Endothelial cell of umbilical vein (primary cell): ENCODE data around the gene AK8. TPM values are rescaled to one million over a fixed set of nuclear protein-coding genes. Genes with fewer than 3 reads are reported as not detected.

Experiments
- BruUV-seq: library from RNA; stranded (reverse); fragments of 400-500 nt; replicated peaks from 2 replicates; lab custom pipeline; 2021; lab: Mats Ljungman, UMichigan
- CTCF ChIA-PET: fragments of 300-600, 350-600 bp; sonication (Branson Sonifier 250); formaldehyde crosslinking; loops from one replicate; lab custom pipeline; 2021; ENCODE audit warnings: antibody characterized with exemption, inconsistent platforms; lab: Charles Lee
- POLR2A ChIA-PET: fragments of 300-600, 350-600 bp; sonication (Branson Sonifier 250); formaldehyde crosslinking; loops from one replicate; lab custom pipeline; 2021; ENCODE audit warnings: antibody characterized with exemption, inconsistent platforms; lab: Charles Lee
- DNase-seq: peaks from one replicate; pipeline ENCODE4 v3.0.0-alpha.2; 2011; ENCODE audit warnings: low read depth, low spot score
- FAIRE-seq: peaks from 2 replicates; lab custom pipeline; 2011; peaks lifted over from hg19 to GRCh38; lab: Jason Lieb, UNC
- H2AFZ ChIP-seq: 2 replicates; pipeline ENCODE4 v1.6.0; 2012; ENCODE audit warnings: low read depth, low read length, control low read depth, inconsistent platforms
- H3K27ac ChIP-seq: 2 replicates; pipeline ENCODE4 v1.5.1; 2011; ENCODE audit warnings: low read depth, mild to moderate bottlenecking, control low read depth, low read length, moderate library complexity; ENCODE audit not compliant: insufficient read depth
- H3K27me3 ChIP-seq, 2 experiments: 2 replicates each; pipeline versions ENCODE4 v1.6.0 to v1.6.1; 2011; ENCODE audit warnings: low read length in 2 of 2, mixed read lengths in 1 of 2; ENCODE audit not compliant: control insufficient read depth in 2 of 2, insufficient read depth in 2 of 2
- H3K36me3 ChIP-seq, 2 experiments: 2 replicates in 1 of 2; 3 replicates in 1 of 2; pipeline ENCODE4 v1.5.1; 2011; ENCODE audit warnings: low read length in 2 of 2, mild to moderate bottlenecking in 1 of 2, moderate library complexity in 1 of 2; ENCODE audit not compliant: control insufficient read depth in 2 of 2, insufficient read depth in 2 of 2; ENCODE audit errors: extremely low read depth in 1 of 2
- H3K4me1 ChIP-seq: 3 replicates; pipeline ENCODE4 v1.5.1; 2011; ENCODE audit warnings: mild to moderate bottlenecking, low read length; ENCODE audit not compliant: control insufficient read depth, insufficient read depth; ENCODE audit errors: extremely low read depth
- H3K4me2 ChIP-seq: 2 replicates; pipeline ENCODE4 v1.6.1; 2011; ENCODE audit warnings: low read length, control low read depth, mixed read lengths; ENCODE audit not compliant: insufficient read depth
- H3K4me3 ChIP-seq, 3 experiments: fragments of 200-600 bp in 1 of 3; sonication (generic), shearing (Covaris generic) in 1 of 3; replicated peaks in 1 of 3; 2 replicates each; pipeline ENCODE4 v1.5.1; 2011 to 2016; ENCODE audit warnings: control low read depth in 3 of 3, low read length in 3 of 3, mild to moderate bottlenecking in 2 of 3, inconsistent platforms in 1 of 3, low read depth in 1 of 3, moderate library complexity in 1 of 3; ENCODE audit not compliant: insufficient read depth in 1 of 3
- H3K79me2 ChIP-seq: 2 replicates; pipeline ENCODE4 v1.6.0; 2012; ENCODE audit warnings: low read length, inconsistent platforms; ENCODE audit not compliant: control insufficient read depth, insufficient read depth
- H3K9ac ChIP-seq: replicated peaks from 2 replicates; pipeline ENCODE3; 2011; ENCODE audit warnings: low read length, control low read depth; ENCODE audit not compliant: insufficient read depth; ENCODE audit errors: extremely low read depth
- H3K9me1 ChIP-seq: replicated peaks from 3 replicates; pipeline ENCODE4 v1.6.0; 2011; ENCODE audit warnings: mild to moderate bottlenecking, low read length; ENCODE audit not compliant: control insufficient read depth, insufficient read depth; ENCODE audit errors: extremely low read depth
- H3K9me3 ChIP-seq: replicated peaks from 2 replicates; pipeline ENCODE4 v1.5.1; 2012; ENCODE audit warnings: low read length, inconsistent platforms; ENCODE audit not compliant: control insufficient read depth, insufficient read depth
- H4K20me1 ChIP-seq: replicated peaks from 2 replicates; pipeline ENCODE3; 2011; ENCODE audit warnings: mild to moderate bottlenecking, low read length; ENCODE audit not compliant: control insufficient read depth, insufficient read depth; ENCODE audit errors: extremely low read depth
- EZH2 ChIP-seq: IDR thresholded peaks from 2 replicates; pipeline ENCODE4 v1.6.1; 2012; ENCODE audit warnings: borderline replicate concordance, low read depth, mild to moderate bottlenecking, moderate library complexity, low read length, inconsistent platforms; ENCODE audit not compliant: severe bottlenecking
- FOS ChIP-seq: IDR thresholded peaks from 2 replicates; pipeline ENCODE4 v1.6.1; 2011; ENCODE audit warnings: mild to moderate bottlenecking, low read length, moderate library complexity, borderline replicate concordance; ENCODE audit not compliant: insufficient read depth
- GATA2 ChIP-seq: IDR thresholded peaks from 2 replicates; pipeline ENCODE4 v1.7.0; 2011; ENCODE audit warnings: low read depth, mild to moderate bottlenecking, moderate library complexity, mixed read lengths, low read length; ENCODE audit not compliant: insufficient read length, insufficient read depth
- JUN ChIP-seq: IDR thresholded peaks from 2 replicates; pipeline ENCODE4 v1.6.1; 2011; ENCODE audit warnings: borderline replicate concordance, low read depth; ENCODE audit not compliant: insufficient read length, insufficient read depth
- MYC ChIP-seq: IDR thresholded peaks from one replicate; pipeline ENCODE4 v1.6.1; 2011; ENCODE audit warnings: mild to moderate bottlenecking, low read depth, low read length
- POLR2A ChIP-seq: IDR thresholded peaks from 2 replicates; pipeline ENCODE4 v1.6.1; 2012; ENCODE audit warnings: low read depth, mild to moderate bottlenecking, control low read depth, low read length
- POLR2AphosphoS5 ChIP-seq: IDR thresholded peaks from 2 replicates; pipeline ENCODE4 v1.6.1; 2012; ENCODE audit warnings: low read depth, mild to moderate bottlenecking, control low read depth, low read length, moderate library complexity; ENCODE audit not compliant: insufficient read depth
- dilution Hi-C: fragments of 300-500 bp; cut with MboI; formaldehyde crosslinking; loops from one replicate; pipeline ENCODE4 v1.15.0; 2019; ENCODE audit warnings: low sequenced_read_pairs; ENCODE audit not compliant: extremely low pct_ligation_motif_present
- intact Hi-C: fragments of 100-400 bp; cut with micrococcal nuclease; formaldehyde crosslinking; loops from one replicate; pipeline ENCODE4 v1.10.0; 2022
- polyA plus RNA-seq, 4 experiments: library from polyadenylated mRNA; depleted of rRNA in 3 of 4; stranded (reverse) in 3 of 4; unstranded in 1 of 4; fragments of >200 nt; gene quantifications; 2 replicates each; pipeline versions ENCODE4 v1.2.1 to v1.2.3, GENCODE V29; 2011 to 2012; ENCODE audit warnings: missing spikeins in 1 of 4
- total RNA-seq: library from RNA; stranded (reverse); gene quantifications from 2 replicates; pipeline ENCODE4 v1.2.3, GENCODE V29; 2021
- TF ChIP-seq, protein P1 (sequence below): IDR thresholded peaks from 2 replicates; pipeline ENCODE4 v1.6.1; 2011; ENCODE audit not compliant: insufficient read depth, insufficient read length
- TF ChIP-seq, protein P2 (sequence below), 2 donors: IDR thresholded peaks; 1 replicate in 1 of 2; 2 replicates in 1 of 2; pipeline ENCODE4 v1.5.1; 2011; ENCODE audit warnings: low read length in 2 of 2, mild to moderate bottlenecking in 2 of 2, moderate library complexity in 2 of 2, control low read depth in 1 of 2, inconsistent platforms in 1 of 2, low read depth in 1 of 2; ENCODE audit not compliant: insufficient read depth in 1 of 2; ENCODE audit errors: extremely low read depth in 1 of 2

AK8 gene
- total and polyA plus RNA-seq, 2 donors (not counting 3 experiments of a cell fraction or from before 2014, with no cell fraction given) = 0.06 TPM; not detected in 1

DNA sequence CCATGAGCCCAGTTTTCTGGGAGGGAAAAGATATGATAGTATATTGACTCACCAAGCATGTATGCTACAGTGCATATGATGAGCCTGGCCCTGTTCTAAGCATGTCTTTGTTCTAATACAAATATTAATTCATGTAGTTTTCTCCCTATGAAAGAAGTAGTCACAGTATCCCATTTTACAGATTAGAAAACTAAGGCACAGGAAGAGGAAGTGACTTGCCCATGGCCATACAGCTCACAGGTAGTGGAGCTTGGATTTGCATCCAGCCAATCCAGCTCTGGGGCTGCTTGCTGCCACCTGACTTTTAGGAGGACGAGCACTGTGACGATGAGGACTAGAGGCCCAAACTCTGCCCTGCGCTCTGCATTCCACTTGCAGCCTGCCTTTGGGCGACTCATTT, 76.4 kb downstream of the AK8 start:
- dilution Hi-C loops (no loop called here), intact Hi-C loops (loop anchor here (2.0 to 10.0 kb wide), 3 partner anchors 101 to 223 kb away; partner anchors contain the start of gene GFI1B)
- Histone ChIP-seq H3K9me3 (no peaks in the 10 kb centered on the region), H3K27me3 (peaks cover 0 to 12% of the 10 kb centered on the region in 2 experiments), H2AFZ (no peak overlapping the region), H3K9me1 (no peaks in the 10 kb centered on the region), H3K9ac (no peak overlapping the region), H3K4me1 (no peaks in the 10 kb centered on the region), H3K36me3 (no peaks in the 10 kb centered on the region), H3K4me2 (no peak overlapping the region), H3K27ac (no peak overlapping the region), H3K4me3 (no peak overlapping the region), H3K79me2 (no peaks in the 10 kb centered on the region), H4K20me1 (no peaks in the 10 kb centered on the region)
- POLR2A ChIA-PET = no interaction called here
- BruUV-seq = no TSS peak
- DNase-seq (no peak), FAIRE-seq (no peak)
- no peak for TF ChIP-seq JUN
- no peak for TF ChIP-seq POLR2A
- no peak for TF ChIP-seq POLR2AphosphoS5
- TF ChIP-seq, protein P1, sequence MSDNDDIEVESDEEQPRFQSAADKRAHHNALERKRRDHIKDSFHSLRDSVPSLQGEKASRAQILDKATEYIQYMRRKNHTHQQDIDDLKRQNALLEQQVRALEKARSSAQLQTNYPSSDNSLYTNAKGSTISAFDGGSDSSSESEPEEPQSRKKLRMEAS = no peak
- TF ChIP-seq, protein P2, sequence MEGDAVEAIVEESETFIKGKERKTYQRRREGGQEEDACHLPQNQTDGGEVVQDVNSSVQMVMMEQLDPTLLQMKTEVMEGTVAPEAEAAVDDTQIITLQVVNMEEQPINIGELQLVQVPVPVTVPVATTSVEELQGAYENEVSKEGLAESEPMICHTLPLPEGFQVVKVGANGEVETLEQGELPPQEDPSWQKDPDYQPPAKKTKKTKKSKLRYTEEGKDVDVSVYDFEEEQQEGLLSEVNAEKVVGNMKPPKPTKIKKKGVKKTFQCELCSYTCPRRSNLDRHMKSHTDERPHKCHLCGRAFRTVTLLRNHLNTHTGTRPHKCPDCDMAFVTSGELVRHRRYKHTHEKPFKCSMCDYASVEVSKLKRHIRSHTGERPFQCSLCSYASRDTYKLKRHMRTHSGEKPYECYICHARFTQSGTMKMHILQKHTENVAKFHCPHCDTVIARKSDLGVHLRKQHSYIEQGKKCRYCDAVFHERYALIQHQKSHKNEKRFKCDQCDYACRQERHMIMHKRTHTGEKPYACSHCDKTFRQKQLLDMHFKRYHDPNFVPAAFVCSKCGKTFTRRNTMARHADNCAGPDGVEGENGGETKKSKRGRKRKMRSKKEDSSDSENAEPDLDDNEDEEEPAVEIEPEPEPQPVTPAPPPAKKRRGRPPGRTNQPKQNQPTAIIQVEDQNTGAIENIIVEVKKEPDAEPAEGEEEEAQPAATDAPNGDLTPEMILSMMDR (IDR thresholded peaks at IDR 0.05; ENCODE audit: extremely low read depth in 1 of 2, insufficient read depth in 1 of 2, low read depth in 1 of 2, low read length in 2 of 2) = no peak
- TF ChIP-seq MYC = no peak
- TF ChIP-seq FOS = no peak
- no peak for TF ChIP-seq EZH2
- no peak for TF ChIP-seq GATA2
- CTCF ChIA-PET = interaction anchor here (1.5 kb wide), 1 partner anchor 295 kb away, joined by 4 read pairs; no protein-coding TSS in a partner anchor
